ENCODE data around the gene RPS6KA2. TPM values are rescaled to one million over a fixed set of nuclear protein-coding genes. Genes with fewer than 3 reads are reported as not detected.

The RPS6KA2 gene
- total and polyA plus RNA-seq, 4 donors = 23.8 to 34.6 (median 31.6) TPM

GRCh38 chr6:166563200-166563599 is 63.9 kb downstream of the RPS6KA2 start:
- WGBS (ENCODE audit: insufficient coverage) = 93% methylated on average over 13 of the region's 16 CpGs
- Histone ChIP-seq H3K4me3 (ENCODE audit: low read depth, low read length) (no peak overlapping the region), H3K4me1 (ENCODE audit: control insufficient read depth, insufficient read depth, low read length) (peaks cover 17% of the 10 kb centered on the region), H3K27me3 (ENCODE audit: control insufficient read depth, insufficient read depth, low read length) (no peaks in the 10 kb centered on the region), H3K9me3 (ENCODE audit: control insufficient read depth, insufficient read depth, low read length) (peaks cover 6% of the 10 kb centered on the region), H3K27ac (ENCODE audit: low read depth, low read length) (no peak overlapping the region), H3K36me3 (ENCODE audit: control insufficient read depth, insufficient read depth, low read length) (peaks cover 12% of the 10 kb centered on the region)
- no peak for DNase-seq (ENCODE audit: low read depth in 4 of 6, low spot score in 6 of 6)

- H3K4me1 ChIP-seq (ENCODE audit: control insufficient read depth, insufficient read depth, low read length) = peaks cover 17% of the 10 kb centered on the region
- no peak overlapping the region for H3K4me3 ChIP-seq (ENCODE audit: low read depth, low read length)
- WGBS (ENCODE audit: insufficient coverage) = 99% methylated on average over 9 of the region's 9 CpGs
- DNase-seq (ENCODE audit: low read depth in 4 of 6, low spot score in 6 of 6) = no peak
- peaks cover 12% of the 10 kb centered on the region for H3K36me3 ChIP-seq (ENCODE audit: control insufficient read depth, insufficient read depth, low read length)
- no peak overlapping the region for H3K27ac ChIP-seq (ENCODE audit: low read depth, low read length)
- H3K27me3 ChIP-seq (ENCODE audit: control insufficient read depth, insufficient read depth, low read length) = no peaks in the 10 kb centered on the region
- peaks cover 6% of the 10 kb centered on the region for H3K9me3 ChIP-seq (ENCODE audit: control insufficient read depth, insufficient read depth, low read length)
Measured at GRCh38 chr6:166562726-166563125, 64.3 kb downstream of the RPS6KA2 start.

- Histone ChIP-seq H3K4me3 (ENCODE audit: low read depth, low read length) (no peak overlapping the region), H3K4me1 (ENCODE audit: control insufficient read depth, insufficient read depth, low read length) (peaks cover 22% of the 10 kb centered on the region), H3K9me3 (ENCODE audit: control insufficient read depth, insufficient read depth, low read length) (peaks cover 6% of the 10 kb centered on the region), H3K27ac (ENCODE audit: low read depth, low read length) (no peak overlapping the region), H3K27me3 (ENCODE audit: control insufficient read depth, insufficient read depth, low read length) (no peaks in the 10 kb centered on the region), H3K36me3 (ENCODE audit: control insufficient read depth, insufficient read depth, low read length) (peaks cover 12% of the 10 kb centered on the region)
- WGBS (ENCODE audit: insufficient coverage) = 89% methylated on average over 5 of the region's 10 CpGs
- DNase-seq (ENCODE audit: low read depth in 4 of 6, low spot score in 6 of 6) = no peak
Measured at GRCh38 chr6:166561771-166562359, 65.2 kb downstream of the RPS6KA2 start.

GRCh38 chr6:166560222-166560621 is 66.8 kb downstream of the RPS6KA2 start:
- Histone ChIP-seq H3K27me3 (ENCODE audit: control insufficient read depth, insufficient read depth, low read length) (no peaks in the 10 kb centered on the region), H3K36me3 (ENCODE audit: control insufficient read depth, insufficient read depth, low read length) (peaks cover 8% of the 10 kb centered on the region), H3K4me3 (ENCODE audit: low read depth, low read length) (no peak overlapping the region), H3K4me1 (ENCODE audit: control insufficient read depth, insufficient read depth, low read length) (peaks cover 21% of the 10 kb centered on the region), H3K9me3 (ENCODE audit: control insufficient read depth, insufficient read depth, low read length) (peaks cover 6% of the 10 kb centered on the region), H3K27ac (ENCODE audit: low read depth, low read length) (no peak overlapping the region)
- no CpG with 5 or more reads among the region's 3 CpGs for WGBS (ENCODE audit: insufficient coverage)
- no peak for DNase-seq (ENCODE audit: low read depth in 4 of 6, low spot score in 6 of 6)

GRCh38 chr6:166559662-166560061 is 67.4 kb downstream of the RPS6KA2 start:
- Histone ChIP-seq H3K9me3 (ENCODE audit: control insufficient read depth, insufficient read depth, low read length) (peaks cover 6% of the 10 kb centered on the region), H3K36me3 (ENCODE audit: control insufficient read depth, insufficient read depth, low read length) (peaks cover 7% of the 10 kb centered on the region), H3K4me1 (ENCODE audit: control insufficient read depth, insufficient read depth, low read length) (peaks cover 15% of the 10 kb centered on the region), H3K4me3 (ENCODE audit: low read depth, low read length) (no peak overlapping the region), H3K27ac (ENCODE audit: low read depth, low read length) (no peak overlapping the region), H3K27me3 (ENCODE audit: control insufficient read depth, insufficient read depth, low read length) (no peaks in the 10 kb centered on the region)
- DNase-seq (ENCODE audit: low read depth in 4 of 6, low spot score in 6 of 6) = no peak
- WGBS (ENCODE audit: insufficient coverage) = no CpG with 5 or more reads among the region's 1 CpG

- no peak for DNase-seq (ENCODE audit: low read depth in 4 of 6, low spot score in 6 of 6)
- Histone ChIP-seq H3K27me3 (ENCODE audit: control insufficient read depth, insufficient read depth, low read length) (no peaks in the 10 kb centered on the region), H3K9me3 (ENCODE audit: control insufficient read depth, insufficient read depth, low read length) (peaks cover 6% of the 10 kb centered on the region), H3K27ac (ENCODE audit: low read depth, low read length) (no peak overlapping the region), H3K4me1 (ENCODE audit: control insufficient read depth, insufficient read depth, low read length) (peaks cover 18% of the 10 kb centered on the region), H3K36me3 (ENCODE audit: control insufficient read depth, insufficient read depth, low read length) (peaks cover 7% of the 10 kb centered on the region), H3K4me3 (ENCODE audit: low read depth, low read length) (no peak overlapping the region)
- WGBS (ENCODE audit: insufficient coverage) = 100% methylated on average over 1 of the region's 5 CpGs
Measured at GRCh38 chr6:166559211-166559610, 67.8 kb downstream of the RPS6KA2 start.

- H3K4me1 ChIP-seq (ENCODE audit: control insufficient read depth, insufficient read depth, low read length) = peaks cover 23% of the 10 kb centered on the region
Measured at GRCh38 chr6:166558156-166559005, 68.7 kb downstream of the RPS6KA2 start.

GRCh38 chr6:166556863-166557322 is 70.2 kb downstream of the RPS6KA2 start:
- DNase-seq (ENCODE audit: low read depth in 4 of 6, low spot score in 6 of 6) = peak in 3 of 6 donors; percentile 47 to 85 (median 56)
- H3K27me3 ChIP-seq (ENCODE audit: control insufficient read depth, insufficient read depth, low read length) = no peaks in the 10 kb centered on the region
- peaks cover 6% of the 10 kb centered on the region for H3K9me3 ChIP-seq (ENCODE audit: control insufficient read depth, insufficient read depth, low read length)
- H3K4me1 ChIP-seq (ENCODE audit: control insufficient read depth, insufficient read depth, low read length) = peaks cover 29% of the 10 kb centered on the region
- no peaks in the 10 kb centered on the region for H3K36me3 ChIP-seq (ENCODE audit: control insufficient read depth, insufficient read depth, low read length)
- H3K4me3 ChIP-seq (ENCODE audit: low read depth, low read length) = no peak overlapping the region
- no peak overlapping the region for H3K27ac ChIP-seq (ENCODE audit: low read depth, low read length)
- WGBS (ENCODE audit: insufficient coverage) = 68% methylated on average over 15 of the region's 16 CpGs

More at GRCh38 chr6:166558156-166559005, 68.7 kb downstream of the RPS6KA2 start:
- no peaks in the 10 kb centered on the region for H3K27me3 ChIP-seq (ENCODE audit: control insufficient read depth, insufficient read depth, low read length)
- H3K36me3 ChIP-seq (ENCODE audit: control insufficient read depth, insufficient read depth, low read length) = peaks cover 7% of the 10 kb centered on the region
- DNase-seq (ENCODE audit: low read depth in 4 of 6, low spot score in 6 of 6) = no peak
- WGBS (ENCODE audit: insufficient coverage) = 94% methylated on average over 11 of the region's 12 CpGs
- no peak overlapping the region for H3K27ac ChIP-seq (ENCODE audit: low read depth, low read length)
- peaks cover 6% of the 10 kb centered on the region for H3K9me3 ChIP-seq (ENCODE audit: control insufficient read depth, insufficient read depth, low read length)
- H3K4me3 ChIP-seq (ENCODE audit: low read depth, low read length) = no peak overlapping the region

GRCh38 chr6:166556336-166556735 is 70.7 kb downstream of the RPS6KA2 start:
- no peak for DNase-seq (ENCODE audit: low read depth in 4 of 6, low spot score in 6 of 6)
- no peaks in the 10 kb centered on the region for H3K27me3 ChIP-seq (ENCODE audit: control insufficient read depth, insufficient read depth, low read length)
- H3K9me3 ChIP-seq (ENCODE audit: control insufficient read depth, insufficient read depth, low read length) = peaks cover 6% of the 10 kb centered on the region
- no peak overlapping the region for H3K4me3 ChIP-seq (ENCODE audit: low read depth, low read length)
- no peaks in the 10 kb centered on the region for H3K36me3 ChIP-seq (ENCODE audit: control insufficient read depth, insufficient read depth, low read length)
- peaks cover 31% of the 10 kb centered on the region for H3K4me1 ChIP-seq (ENCODE audit: control insufficient read depth, insufficient read depth, low read length)
- no peak overlapping the region for H3K27ac ChIP-seq (ENCODE audit: low read depth, low read length)

- peaks cover 6% of the 10 kb centered on the region for H3K9me3 ChIP-seq (ENCODE audit: control insufficient read depth, insufficient read depth, low read length)
- no peak for DNase-seq (ENCODE audit: low read depth in 4 of 6, low spot score in 6 of 6)
- no peaks in the 10 kb centered on the region for H3K27me3 ChIP-seq (ENCODE audit: control insufficient read depth, insufficient read depth, low read length)
- H3K4me1 ChIP-seq (ENCODE audit: control insufficient read depth, insufficient read depth, low read length) = peaks cover 28% of the 10 kb centered on the region
- H3K4me3 ChIP-seq (ENCODE audit: low read depth, low read length) = no peak overlapping the region
- WGBS (ENCODE audit: insufficient coverage) = 85% methylated on average over 3 of the region's 6 CpGs
- H3K36me3 ChIP-seq (ENCODE audit: control insufficient read depth, insufficient read depth, low read length) = no peaks in the 10 kb centered on the region
- H3K27ac ChIP-seq (ENCODE audit: low read depth, low read length) = no peak overlapping the region
Measured at GRCh38 chr6:166555086-166555485, 72.0 kb downstream of the RPS6KA2 start.

Data from spinal cord (tissue), 10 donors.